Neutrophil (primary cell): ENCODE data around the gene SLC5A9.

Experiments used
- H3K27ac ChIP-seq: fragments of 200-600 bp; sonication (generic); 2 replicates; pipeline ENCODE4 v1.5.1; 2016; ENCODE audit warnings: mild to moderate bottlenecking, moderate library complexity
- H3K27me3 ChIP-seq: fragments of 200-600 bp; sonication (generic); 2 replicates; pipeline ENCODE4 v1.6.0; 2016; ENCODE audit warnings: mild to moderate bottlenecking
- H3K36me3 ChIP-seq: fragments of 200-600 bp; sonication (generic); 2 replicates; pipeline ENCODE4 v1.5.1; 2017
- H3K4me1 ChIP-seq, 2 experiments: fragments of 200-600 bp in 1 of 2; sonication (generic) in 1 of 2; 1 replicate in 1 of 2; 2 replicates in 1 of 2; pipeline versions ENCODE4 v1.5.1 to v1.6.1; 2013 to 2016; ENCODE audit warnings: low read depth in 1 of 2, low read length in 1 of 2, mild to moderate bottlenecking in 1 of 2, moderate library complexity in 1 of 2; ENCODE audit not compliant: control insufficient read depth in 1 of 2, insufficient read depth in 1 of 2
- H3K4me3 ChIP-seq, 2 experiments: fragments of 200-600 bp in 1 of 2; sonication (generic) in 1 of 2; 1 replicate in 1 of 2; 2 replicates in 1 of 2; pipeline ENCODE4 v1.5.1; 2013 to 2016; ENCODE audit warnings: low read depth in 1 of 2, low read length in 1 of 2, mild to moderate bottlenecking in 1 of 2, moderate library complexity in 1 of 2
- H3K9me3 ChIP-seq: fragments of 200-600 bp; sonication (generic); 2 replicates; pipeline ENCODE4 v1.5.1; 2016
- CTCF ChIP-seq: fragments of 200-600 bp; sonication (generic); IDR thresholded peaks from 2 replicates; pipeline ENCODE4 v1.5.1; 2016; ENCODE audit warnings: antibody characterized with exemption

SLC5A9 gene

GRCh38 chr1:48232722-48233121, 10.2 kb downstream of the SLC5A9 start:
- Histone ChIP-seq H3K4me3 (no peak overlapping the region), H3K36me3 (no peaks in the 10 kb centered on the region), H3K27me3 (peaks cover 4% of the 10 kb centered on the region), H3K9me3 (no peaks in the 10 kb centered on the region), H3K27ac (no peak overlapping the region), H3K4me1 (peaks cover 26 to 29% of the 10 kb centered on the region in 2 experiments)
- TF ChIP-seq CTCF: no peak

- no peak overlapping the region for H3K27ac ChIP-seq
- H3K9me3 ChIP-seq: no peaks in the 10 kb centered on the region
- peaks cover 4% of the 10 kb centered on the region for H3K27me3 ChIP-seq
- no peak for TF ChIP-seq CTCF
- no peaks in the 10 kb centered on the region for H3K36me3 ChIP-seq
- no peak overlapping the region for H3K4me3 ChIP-seq
- H3K4me1 ChIP-seq: peaks cover 17 to 20% of the 10 kb centered on the region in 2 experiments
Measured at GRCh38 chr1:48233666-48234485, 11.4 kb downstream of the SLC5A9 start.

- no peak overlapping the region for H3K4me3 ChIP-seq
- no peak overlapping the region for H3K27ac ChIP-seq
- TF ChIP-seq CTCF: no peak
- no peaks in the 10 kb centered on the region for H3K36me3 ChIP-seq
- H3K9me3 ChIP-seq: no peaks in the 10 kb centered on the region
- H3K4me1 ChIP-seq: peaks cover 6 to 11% of the 10 kb centered on the region in 2 experiments
- H3K27me3 ChIP-seq: peaks cover 4% of the 10 kb centered on the region
Measured at GRCh38 chr1:48235652-48236051, 13.1 kb downstream of the SLC5A9 start.

GRCh38 chr1:48236716-48237470, 14.4 kb downstream of the SLC5A9 start:
- H3K9me3 ChIP-seq: no peaks in the 10 kb centered on the region
- no peak overlapping the region for H3K27ac ChIP-seq
- H3K4me1 ChIP-seq: peaks cover 14 to 21% of the 10 kb centered on the region in 2 experiments
- peaks cover 4% of the 10 kb centered on the region for H3K27me3 ChIP-seq
- TF ChIP-seq CTCF: peak; percentile 83
- no peak overlapping the region for H3K4me3 ChIP-seq
- no peaks in the 10 kb centered on the region for H3K36me3 ChIP-seq

- Histone ChIP-seq H3K36me3 (no peaks in the 10 kb centered on the region), H3K9me3 (no peaks in the 10 kb centered on the region), H3K4me1 (peaks cover 60 to 63% of the 10 kb centered on the region in 2 experiments), H3K27me3 (no peaks in the 10 kb centered on the region), H3K4me3 (peak overlapping the region in 1 of 2 experiments; percentile 35), H3K27ac (peak overlapping the region; percentile 66)
- TF ChIP-seq CTCF: no peak
Measured at GRCh38 chr1:48242141-48242736, 19.7 kb downstream of the SLC5A9 start.
